A673 (cell line): Measurements from ENCODE around the gene NCAN. TPM values are rescaled to one million over a fixed set of nuclear protein-coding genes. Genes with fewer than 3 reads are reported as not detected.

Experiments
- BruUV-seq: library from RNA; stranded (reverse); fragments of 400-500 nt; replicated peaks from 2 replicates; lab custom pipeline; 2021; lab: Mats Ljungman, UMichigan
- CTCF ChIA-PET: fragments of 300-600 bp; sonication (Branson Sonifier 250); formaldehyde crosslinking; loops from one replicate; lab custom pipeline; 2022; ENCODE audit warnings: antibody characterized with exemption; lab: Charles Lee
- POLR2A ChIA-PET: fragments of 300-600 bp; sonication (Branson Sonifier 250); formaldehyde crosslinking; loops from one replicate; lab custom pipeline; 2022; ENCODE audit warnings: antibody characterized with exemption; ENCODE audit not compliant: low non-redundant PET; lab: Charles Lee
- DNase-seq: peaks from one replicate; pipeline ENCODE4 v3.0.0-alpha.2; 2015; ENCODE audit warnings: low spot score
- H3K27ac ChIP-seq: fragments of 200-600 bp; sonication (generic); 2 replicates; pipeline ENCODE4 v1.5.1; 2016; ENCODE audit warnings: mixed run types, low read depth, mild to moderate bottlenecking, mixed read lengths, antibody characterized with exemption, low read length; ENCODE audit not compliant: poor library complexity, severe bottlenecking
- H3K27me3 ChIP-seq: fragments of 200-600 bp; sonication (generic); replicated peaks from 2 replicates; pipeline ENCODE4 v1.6.1; 2017; ENCODE audit warnings: mixed run types, low read depth, mild to moderate bottlenecking, mixed read lengths, antibody characterized with exemption, low read length; ENCODE audit not compliant: insufficient read depth, poor library complexity
- H3K36me3 ChIP-seq: fragments of 200-600 bp; sonication (generic); 2 replicates; pipeline ENCODE4 v1.6.1; 2016; ENCODE audit warnings: mixed run types, mild to moderate bottlenecking, mixed read lengths, antibody characterized with exemption, low read length; ENCODE audit not compliant: insufficient read depth, poor library complexity, severe bottlenecking
- H3K4me1 ChIP-seq: fragments of 200-600 bp; sonication (generic); 2 replicates; pipeline ENCODE4 v1.6.1; 2017; ENCODE audit warnings: mixed run types, mild to moderate bottlenecking, mixed read lengths, antibody characterized with exemption, low read length; ENCODE audit not compliant: insufficient read depth, poor library complexity, severe bottlenecking
- H3K4me3 ChIP-seq: fragments of 200-600 bp; sonication (generic); 2 replicates; pipeline ENCODE4 v1.5.1; 2016; ENCODE audit warnings: low read depth, mixed run types, mild to moderate bottlenecking, mixed read lengths, low read length; ENCODE audit not compliant: poor library complexity, severe bottlenecking
- H3K9me3 ChIP-seq: fragments of 200-600 bp; sonication (generic); 2 replicates; pipeline ENCODE4 v1.6.1; 2016; ENCODE audit warnings: mixed run types, low read depth, mild to moderate bottlenecking, mixed read lengths, antibody characterized with exemption, low read length; ENCODE audit not compliant: poor library complexity, severe bottlenecking
- CTCF ChIP-seq: fragments of 300-800, 200-600 bp; sonication (generic); conservative IDR thresholded peaks from 2 replicates; pipeline ENCODE4 v1.5.1; 2017; ENCODE audit warnings: low read depth, mild to moderate bottlenecking, antibody characterized with exemption, low read length, moderate library complexity, mixed read lengths
- EZH2 ChIP-seq: fragments of 200-600 bp; sonication (generic); IDR thresholded peaks from 2 replicates; pipeline ENCODE4 v1.6.1; 2017; ENCODE audit warnings: borderline replicate concordance, low read depth, mild to moderate bottlenecking, mixed read lengths, antibody characterized with exemption, low read length; ENCODE audit not compliant: poor library complexity, severe bottlenecking
- intact Hi-C: fragments of 100-400 bp; cut with micrococcal nuclease; formaldehyde crosslinking; loops from one replicate; pipeline ENCODE4 v1.10.0; 2022; ENCODE audit not compliant: unreplicated experiment
- total RNA-seq: library from RNA; stranded (reverse); gene quantifications from 2 replicates; pipeline ENCODE4 v1.2.3, GENCODE V29; 2021

NCAN gene
- total RNA-seq, 1 experiment from 2014 or later, result not detected

- POLR2A ChIA-PET, result no interaction called here
- intact Hi-C loops, result no loop called here
- CTCF ChIA-PET, result no interaction called here
- peaks cover 14% of the 10 kb centered on the region for H3K27me3 ChIP-seq
- H3K36me3 ChIP-seq, result no peaks in the 10 kb centered on the region
- no peaks in the 10 kb centered on the region for H3K4me1 ChIP-seq
- no peaks in the 10 kb centered on the region for H3K9me3 ChIP-seq
- no peak overlapping the region for H3K27ac ChIP-seq
- no peak for TF ChIP-seq CTCF
- no peak for TF ChIP-seq EZH2
- no peak for DNase-seq
- H3K4me3 ChIP-seq, result no peak overlapping the region
- BruUV-seq, result no TSS peak
Measured at GRCh38 chr19:19223060-19223459, 11.3 kb downstream of the NCAN start.

GRCh38 chr19:19223636-19224035 lies 11.9 kb downstream of the NCAN start:
- Histone ChIP-seq H3K27me3 (peaks cover 18% of the 10 kb centered on the region), H3K27ac (no peak overlapping the region), H3K9me3 (no peaks in the 10 kb centered on the region), H3K36me3 (no peaks in the 10 kb centered on the region), H3K4me3 (no peak overlapping the region), H3K4me1 (no peaks in the 10 kb centered on the region)
- intact Hi-C loops, result loop anchor here (2.0 kb wide), 1 partner anchor 77 kb away; no protein-coding TSS in a partner anchor
- TF ChIP-seq CTCF (no peak), EZH2 (no peak)
- ChIA-PET POLR2A (no interaction called here), CTCF (no interaction called here)
- DNase-seq, result no peak
- BruUV-seq, result no TSS peak

GRCh38 chr19:19224150-19224851 lies 12.5 kb downstream of the NCAN start:
- TF ChIP-seq CTCF (no peak), EZH2 (peak; percentile 44)
- Histone ChIP-seq H3K27me3 (peaks cover 21% of the 10 kb centered on the region), H3K27ac (no peak overlapping the region), H3K36me3 (no peaks in the 10 kb centered on the region), H3K4me1 (no peaks in the 10 kb centered on the region), H3K4me3 (peak overlapping the region; percentile 35), H3K9me3 (no peaks in the 10 kb centered on the region)
- DNase-seq, result no peak
- intact Hi-C loops, result loop anchor here (2.0 kb wide), 1 partner anchor 78 kb away; no protein-coding TSS in a partner anchor
- ChIA-PET CTCF (interaction anchor here (1.6 kb wide), 1 partner anchor 10 kb away, joined by 3 read pairs; no protein-coding TSS in a partner anchor), POLR2A (interaction anchor here (0.6 kb wide), 1 partner anchor 126 kb away, joined by 3 read pairs; no protein-coding TSS in a partner anchor)
- BruUV-seq, result no TSS peak
